Esophagus (tissue), 2 donors: ENCODE measurements around the gene CCNL2. TPM values are rescaled to one million over a fixed set of nuclear protein-coding genes. Genes with fewer than 3 reads are reported as not detected.

Source experiments
- H3K27ac ChIP-seq, 2 donors: one replicate each; pipeline ENCODE4 v1.5.1; 2013; ENCODE audit warnings: low read depth in 2 of 2, mild to moderate bottlenecking in 2 of 2, inconsistent platforms in 1 of 2, low read length in 1 of 2, moderate library complexity in 1 of 2
- H3K27me3 ChIP-seq, 2 donors: one replicate each; pipeline ENCODE4 v1.6.1; 2013; ENCODE audit warnings: low read length in 2 of 2, control low read depth in 1 of 2, mild to moderate bottlenecking in 1 of 2; ENCODE audit not compliant: insufficient read depth in 2 of 2, control insufficient read depth in 1 of 2
- H3K36me3 ChIP-seq, 2 donors: one replicate each; pipeline ENCODE4 v1.6.1; 2013; ENCODE audit warnings: low read length in 1 of 2; ENCODE audit not compliant: control insufficient read depth in 2 of 2, insufficient read depth in 2 of 2
- H3K4me1 ChIP-seq, 2 donors: one replicate each; pipeline ENCODE4 v1.6.1; 2013; ENCODE audit warnings: low read length in 1 of 2; ENCODE audit not compliant: control insufficient read depth in 2 of 2, insufficient read depth in 2 of 2
- H3K4me3 ChIP-seq, 2 donors: one replicate each; pipeline ENCODE4 v1.5.1; 2013; ENCODE audit warnings: low read length in 2 of 2, mild to moderate bottlenecking in 2 of 2, low read depth in 1 of 2, moderate library complexity in 1 of 2
- H3K9me3 ChIP-seq, 2 donors: one replicate each; pipeline ENCODE4 v1.6.1; 2013; ENCODE audit warnings: mild to moderate bottlenecking in 2 of 2, low read depth in 1 of 2, low read length in 1 of 2, moderate library complexity in 1 of 2; ENCODE audit not compliant: control insufficient read depth in 2 of 2, insufficient read depth in 1 of 2
- WGBS, 2 donors: extraction: QIAGEN DNeasy Blood & Tissue Kit; methylation state at CpG; one replicate each; pipeline ENCODE4 v1.1.7; 2013; 5-methylcytosine and 5-hydroxymethylcytosine counted together
- polyA plus RNA-seq, 2 donors: library from polyadenylated mRNA; stranded (reverse); fragments of 200-250 nt; gene quantifications; one replicate each; pipeline ENCODE4 v1.2.3, GENCODE V29; 2013
- donor health status: healthy with polysubstance abuse.
- donor health status: Bipolar disorder and iron deficiency.

The CCNL2 gene
- polyA plus RNA-seq, 2 donors: 97.9 to 210 TPM

DNA sequence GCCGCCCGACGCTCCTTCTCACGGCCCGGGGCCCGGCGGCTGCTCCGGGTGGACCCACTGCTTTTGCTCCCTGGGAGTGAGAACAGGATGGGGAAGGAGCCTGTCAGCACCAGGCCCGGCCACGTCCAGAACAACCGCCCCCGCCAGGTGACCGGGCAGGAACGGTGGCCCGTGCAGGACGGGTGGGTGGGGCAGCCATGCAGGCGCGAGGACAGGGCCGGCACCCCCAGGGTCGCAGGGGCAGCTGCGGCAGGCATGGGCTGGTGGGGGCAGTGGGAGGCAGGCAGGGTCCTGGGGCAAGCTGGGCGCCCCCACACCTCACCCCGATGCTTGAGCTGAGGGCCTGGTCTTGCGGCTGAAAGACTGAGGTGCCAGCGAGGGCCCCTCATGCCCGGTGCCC is 62.7 kb downstream of the CCNL2 start:
- Histone ChIP-seq H3K36me3 (peaks cover 0 to 70% of the 10 kb centered on the region in 2 donors), H3K4me1 (peaks cover 0 to 43% of the 10 kb centered on the region in 2 donors), H3K27ac (no peak overlapping the region), H3K4me3 (no peak overlapping the region), H3K27me3 (no peaks in the 10 kb centered on the region), H3K9me3 (no peaks in the 10 kb centered on the region)
- WGBS, 2 donors: 92% methylated on average over 25 to 26 of the region's 26 CpGs

- Histone ChIP-seq H3K9me3 (no peaks in the 10 kb centered on the region), H3K27ac (no peak overlapping the region), H3K4me1 (peaks cover 0 to 49% of the 10 kb centered on the region in 2 donors), H3K27me3 (no peaks in the 10 kb centered on the region), H3K36me3 (peaks cover 0 to 64% of the 10 kb centered on the region in 2 donors), H3K4me3 (no peak overlapping the region)
- WGBS, 2 donors: 85 to 87% methylated on average over 21 of the region's 21 CpGs
Observed at GRCh38 chr1:1335792-1336248, 63.3 kb downstream of the CCNL2 start.

Other genes with a start within 250 kb of the CCNL2 start
- under 1 TPM; 0.28 to 0.43 TPM for gene TTLL10, start 225.5 kb downstream of the CCNL2 start, polyA plus RNA-seq
- gene TNFRSF18, start 192.7 kb downstream of the CCNL2 start, polyA plus RNA-seq: 1 to 10 TPM; 1.9 to 4.3 TPM
- gene TNFRSF4, start 185.2 kb downstream of the CCNL2 start, polyA plus RNA-seq: 1 to 10 TPM in 1 of 2 donors, under 1 TPM in 1; 0.73 to 1.1 TPM
- 10 to 100 TPM; 43.9 to 68.0 TPM for gene SDF4, start 167.3 kb downstream of the CCNL2 start, polyA plus RNA-seq
- gene B3GALT6, start 167.1 kb downstream of the CCNL2 start, polyA plus RNA-seq: 1 to 10 TPM; 4.5 to 6.7 TPM
- 1 to 10 TPM; 1.6 to 3.0 TPM for gene C1QTNF12, start 152.6 kb downstream of the CCNL2 start, polyA plus RNA-seq
- 10 to 100 TPM; 38.2 to 40.9 TPM for gene UBE2J2, start 125.5 kb downstream of the CCNL2 start, polyA plus RNA-seq
- gene SCNN1D, start 118.9 kb downstream of the CCNL2 start, polyA plus RNA-seq: 1 to 10 TPM; 2.8 to 9.9 TPM
- 100 to 1,000 TPM in 1 of 2 donors, 10 to 100 TPM in 1; 47.7 to 120 TPM for gene ACAP3, start 91.4 kb downstream of the CCNL2 start, polyA plus RNA-seq
- gene PUSL1, start 90.7 kb downstream of the CCNL2 start, polyA plus RNA-seq: 10 to 100 TPM; 24.4 to 24.8 TPM
- 100 to 1,000 TPM in 1 of 2 donors, 10 to 100 TPM in 1; 74.1 to 127 TPM for gene INTS11, start 74.7 kb downstream of the CCNL2 start, polyA plus RNA-seq
- 10 to 100 TPM; 38.3 to 73.1 TPM for gene CPTP, start 74.5 kb downstream of the CCNL2 start, polyA plus RNA-seq
- gene TAS1R3, start 68.1 kb downstream of the CCNL2 start, polyA plus RNA-seq: 1 to 10 TPM in 1 of 2 donors, under 1 TPM in 1; 0.28 to 1.9 TPM
- gene DVL1, start 49.9 kb downstream of the CCNL2 start, polyA plus RNA-seq: 100 to 1,000 TPM in 1 of 2 donors, 10 to 100 TPM in 1; 57.5 to 107 TPM
- 10 to 100 TPM in 1 of 2 donors, 1 to 10 TPM in 1; 7.5 to 14.7 TPM for gene MXRA8, start 40.8 kb downstream of the CCNL2 start, polyA plus RNA-seq
- 100 to 1,000 TPM; 155 to 158 TPM for gene AURKAIP1, start 24.1 kb downstream of the CCNL2 start, polyA plus RNA-seq
- 100 to 1,000 TPM in 1 of 2 donors, 10 to 100 TPM in 1; 59.1 to 148 TPM for gene MRPL20, start 8.0 kb upstream of the CCNL2 start, polyA plus RNA-seq
- 10 to 100 TPM; 10.6 to 12.4 TPM for gene ANKRD65, start 21.9 kb upstream of the CCNL2 start, polyA plus RNA-seq
- gene VWA1, start 36.4 kb upstream of the CCNL2 start, polyA plus RNA-seq: 10 to 100 TPM; 21.0 to 21.4 TPM
- gene ATAD3C, start 50.4 kb upstream of the CCNL2 start, polyA plus RNA-seq: 1 to 10 TPM; 1.8 to 2.1 TPM
- 10 to 100 TPM; 20.7 to 43.3 TPM for gene ATAD3B, start 72.4 kb upstream of the CCNL2 start, polyA plus RNA-seq
- 10 to 100 TPM; 25.4 to 26.1 TPM for gene ATAD3A, start 112.8 kb upstream of the CCNL2 start, polyA plus RNA-seq
- gene TMEM240, start 141.3 kb upstream of the CCNL2 start, polyA plus RNA-seq: 1 to 10 TPM; 2.1 to 3.1 TPM
- 10 to 100 TPM; 67.7 to 91.4 TPM for gene SSU72, start 175.5 kb upstream of the CCNL2 start, polyA plus RNA-seq
- gene FNDC10, start 200.8 kb upstream of the CCNL2 start, polyA plus RNA-seq: 1 to 10 TPM; 7.5 to 8.3 TPM
- gene MIB2, start 216.2 kb upstream of the CCNL2 start, polyA plus RNA-seq: 100 to 1,000 TPM in 1 of 2 donors, 10 to 100 TPM in 1; 89.9 to 153 TPM
- gene MMP23B, start 232.8 kb upstream of the CCNL2 start, polyA plus RNA-seq: 1 to 10 TPM in 1 of 2 donors, under 1 TPM in 1; 0.91 to 2.7 TPM